Right kidney (tissue), 1 donor: ENCODE measurements around the gene RCSD1.
A peak's percentile ranks its signal among the peaks of the same experiment; 100 is the strongest.

Experiments used
- DNase-seq: peaks from one replicate; pipeline ENCODE4 v3.0.0-alpha.2; 2016

RCSD1 gene

GRCh38 chr1:167687919-167688519, 58.0 kb downstream of the RCSD1 start:
- DNase-seq, result peak; percentile 44

- no peak for DNase-seq
Observed at GRCh38 chr1:167689567-167689920, 59.5 kb downstream of the RCSD1 start.

- DNase-seq, result no peak
Observed at GRCh38 chr1:167690053-167690452, 60.0 kb downstream of the RCSD1 start.

- no peak for DNase-seq
Observed at GRCh38 chr1:167693425-167694045, 63.5 kb downstream of the RCSD1 start.

DNA sequence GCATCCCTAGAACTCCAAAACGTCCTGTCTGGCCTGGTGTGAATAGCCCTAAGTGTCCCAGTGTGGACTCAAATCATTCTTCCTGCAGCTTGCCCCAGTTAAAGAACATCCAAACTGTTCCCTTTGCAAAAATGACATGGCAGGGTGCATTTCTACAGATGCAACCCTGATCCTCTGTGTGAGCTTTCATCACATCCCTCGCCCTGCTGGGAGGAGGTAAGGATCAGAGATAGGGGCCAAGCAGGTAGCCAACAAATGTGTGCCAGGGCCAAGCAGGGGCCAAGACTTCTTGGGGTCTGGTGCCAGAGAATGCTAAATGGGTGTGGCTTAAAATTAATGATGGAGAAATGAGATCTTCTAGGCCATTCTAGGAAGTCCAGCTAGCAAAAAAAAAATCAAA, 64.7 kb downstream of the RCSD1 start:
- DNase-seq, result no peak

DNA sequence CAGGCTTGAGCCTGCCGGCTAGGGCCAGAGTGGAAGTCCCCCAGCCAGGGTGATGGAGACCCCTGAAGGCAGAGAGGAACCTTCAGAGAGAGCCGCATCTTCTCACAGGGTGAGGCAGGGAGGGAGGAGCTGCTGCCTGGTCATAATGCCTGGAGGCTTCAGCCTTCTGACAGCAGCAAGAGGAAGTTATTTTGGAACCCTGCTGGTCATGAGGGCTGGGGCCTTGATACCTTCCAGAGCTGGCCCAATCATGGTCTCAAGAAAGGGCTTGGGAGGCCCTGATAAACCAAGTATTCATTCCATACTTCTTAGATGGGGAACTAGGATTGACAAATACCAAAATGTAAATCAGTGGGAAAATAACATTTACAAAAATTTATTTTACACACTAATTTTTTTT, 65.1 kb downstream of the RCSD1 start:
- no peak for DNase-seq

- no peak for DNase-seq
Observed at GRCh38 chr1:167695756-167696561, 65.9 kb downstream of the RCSD1 start.

GRCh38 chr1:167697667-167698141, 67.7 kb downstream of the RCSD1 start:
- no peak for DNase-seq

- DNase-seq, result no peak
Observed at GRCh38 chr1:167698313-167698712, 68.3 kb downstream of the RCSD1 start.

DNA sequence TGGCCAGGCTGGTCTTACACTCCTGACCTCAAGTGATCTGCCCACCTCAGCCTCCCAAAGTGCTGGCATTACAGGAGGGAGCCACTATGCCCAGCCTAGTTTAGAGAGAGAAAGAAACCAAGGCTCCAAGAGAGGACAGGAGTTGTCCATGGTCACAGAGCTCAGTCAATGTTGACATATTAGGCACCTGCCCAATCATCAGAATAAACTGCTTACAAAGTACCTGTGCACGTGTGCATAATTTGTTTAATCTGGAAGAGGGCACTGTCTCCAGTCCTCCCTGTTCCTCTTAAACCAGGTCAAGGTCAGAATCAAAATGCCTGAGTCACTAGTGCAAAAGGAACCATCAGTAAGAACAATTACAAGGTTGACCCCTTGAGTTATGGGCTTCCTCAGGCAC, 71.5 kb downstream of the RCSD1 start:
- no peak for DNase-seq

DNA sequence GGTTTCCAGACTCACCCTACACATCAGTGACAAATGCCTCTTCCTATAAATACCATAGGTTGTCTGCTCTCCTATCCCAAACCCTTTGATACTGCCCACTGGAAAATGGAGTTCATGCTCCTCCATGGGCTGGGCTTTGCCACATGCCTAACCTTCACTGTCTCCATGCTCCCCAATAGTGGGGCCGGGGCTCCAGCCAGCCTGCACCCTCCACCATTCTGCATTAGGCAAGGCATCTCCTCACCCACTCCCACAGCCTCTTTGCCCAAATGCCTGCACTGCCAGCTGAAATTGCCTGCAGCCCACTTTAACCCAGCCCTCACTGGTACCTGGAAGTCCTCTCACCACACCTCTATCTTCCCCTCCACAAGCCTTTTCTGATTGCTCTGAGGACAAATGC, 73.5 kb downstream of the RCSD1 start:
- no peak for DNase-seq

DNA sequence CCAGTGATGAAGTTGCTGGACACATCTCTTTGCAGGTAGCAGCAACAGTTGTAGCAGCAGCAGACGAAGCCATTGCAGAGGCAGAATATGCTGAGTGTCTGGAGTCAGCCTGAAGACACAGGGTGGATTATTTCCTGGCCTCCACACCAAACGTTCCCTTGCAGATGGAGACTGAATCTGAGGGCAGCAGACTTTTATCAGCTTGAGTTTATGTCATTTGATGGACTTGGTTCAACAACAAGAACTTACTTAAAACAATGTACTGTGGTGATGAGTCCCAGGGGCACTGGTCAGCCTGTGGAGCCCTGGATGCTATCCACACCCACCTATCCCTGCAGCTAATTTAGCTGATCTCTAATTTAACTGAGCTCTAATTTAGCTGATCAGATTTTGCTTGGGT, 74.7 kb downstream of the RCSD1 start:
- DNase-seq, result no peak

DNA sequence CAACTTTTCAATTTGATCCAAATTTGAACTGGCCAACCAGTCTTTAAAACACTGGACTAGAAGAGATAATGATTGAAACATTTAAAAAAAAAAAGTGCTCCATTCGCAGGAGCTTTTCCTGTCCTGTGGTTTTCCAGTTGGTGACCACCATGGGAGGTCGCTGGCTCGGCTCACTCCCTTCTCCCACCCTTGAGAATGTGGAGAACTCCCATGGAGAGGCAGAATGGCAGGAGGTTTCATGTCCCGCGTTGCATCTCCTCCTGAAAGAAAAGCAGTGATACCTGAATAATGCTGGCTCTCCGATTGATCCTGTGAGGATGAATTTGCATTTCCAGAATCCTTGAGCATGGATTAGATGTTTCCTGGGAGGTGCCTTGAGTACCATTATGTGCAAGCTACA, 75.2 kb downstream of the RCSD1 start:
- DNase-seq, result no peak

DNA sequence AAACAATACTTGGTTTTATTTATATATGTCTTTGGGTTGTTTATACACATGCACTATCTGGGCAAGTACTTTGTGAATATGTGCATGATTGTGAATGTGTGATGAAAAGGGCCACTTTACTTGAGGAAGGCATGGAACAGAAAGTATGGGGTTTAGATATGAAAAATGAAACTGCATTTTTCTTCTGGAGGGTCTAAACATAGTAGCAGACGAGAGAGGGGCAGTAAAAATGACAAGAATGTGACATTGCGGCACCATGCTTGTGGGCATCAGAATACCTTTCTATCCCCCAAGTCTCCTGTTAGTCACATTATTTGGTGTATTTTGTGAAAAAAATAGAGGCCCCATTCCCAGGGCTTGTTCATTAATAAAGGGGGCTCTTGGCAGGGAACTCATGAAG, 76.3 kb downstream of the RCSD1 start:
- no peak for DNase-seq

GRCh38 chr1:167706931-167707877, 77.2 kb downstream of the RCSD1 start:
- DNase-seq, result no peak

DNA sequence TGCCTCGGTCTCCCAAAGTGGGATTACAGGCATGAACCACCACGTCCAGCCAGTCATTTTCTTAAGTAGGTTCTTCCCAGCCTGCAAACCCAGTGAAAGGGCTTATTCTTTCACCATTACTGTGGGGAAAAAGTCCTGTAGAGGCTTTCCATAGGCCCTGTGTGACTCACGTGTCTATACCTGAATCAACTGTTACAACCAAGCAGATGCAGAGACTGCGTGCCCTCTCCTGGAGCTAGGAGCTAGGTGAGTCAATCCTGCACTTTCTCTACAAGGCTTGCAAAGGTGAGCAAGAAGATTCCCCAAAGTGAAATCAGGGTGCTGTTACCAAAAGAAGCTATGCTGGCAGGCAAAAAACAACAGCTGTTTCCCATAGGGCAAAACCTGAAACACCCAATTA, 77.9 kb downstream of the RCSD1 start:
- DNase-seq, result no peak

GRCh38 chr1:167708940-167709389, 78.9 kb downstream of the RCSD1 start:
- no peak for DNase-seq

DNA sequence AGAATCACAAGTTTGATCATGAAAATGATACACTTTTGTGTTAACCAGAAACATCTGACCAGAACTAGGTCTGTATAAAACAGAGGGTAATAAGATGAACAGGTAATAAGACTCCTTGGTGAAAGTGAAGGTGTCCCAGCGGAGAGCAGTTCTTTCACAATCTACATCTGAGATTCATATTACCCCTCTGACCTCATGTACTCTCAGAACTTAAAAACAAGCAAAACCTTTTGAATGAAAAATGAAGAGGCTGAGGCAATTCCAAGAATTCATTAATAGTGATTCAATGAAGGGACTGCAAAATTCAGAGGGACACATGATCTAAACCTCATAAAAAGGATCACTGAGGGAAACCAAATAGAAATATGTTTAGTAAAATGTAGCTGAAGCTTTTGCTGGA, 80.8 kb downstream of the RCSD1 start:
- DNase-seq, result no peak

DNA sequence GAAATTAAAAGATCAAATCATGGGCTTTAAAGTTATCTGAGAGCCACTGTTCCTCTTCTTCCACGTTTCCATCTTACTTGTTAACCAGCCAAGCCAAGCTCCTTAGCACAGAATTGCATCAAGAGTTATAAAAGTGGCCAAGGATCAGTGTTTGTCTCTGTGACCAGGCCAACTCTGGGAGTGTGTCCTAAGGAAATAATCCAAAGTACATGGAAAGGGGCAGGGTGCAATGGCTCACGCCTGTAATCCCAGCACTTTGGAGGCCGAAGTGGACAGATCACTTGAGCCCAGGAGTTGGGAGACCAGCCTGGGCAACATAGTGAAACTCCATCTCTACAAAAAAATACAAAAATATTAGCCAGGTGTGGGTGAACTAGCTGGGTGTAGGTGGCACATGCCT, 81.8 kb downstream of the RCSD1 start:
- DNase-seq, result no peak

GRCh38 chr1:167713330-167714081, 83.5 kb downstream of the RCSD1 start:
- peak; percentile 77 for DNase-seq

- DNase-seq, result no peak
Observed at GRCh38 chr1:167714098-167714438, 84.0 kb downstream of the RCSD1 start.
